K562 (cell line): ENCODE data around the gene CDYL. TPM values are rescaled to one million over a fixed set of nuclear protein-coding genes. Genes with fewer than 3 reads are reported as not detected.

Experiments
- BACH1 ChIP-seq: fragments of 200-800 bp; sonication (Bioruptor generic); IDR thresholded peaks from 2 replicates; pipeline ENCODE4 v1.6.1; 2016; ENCODE audit warnings: missing genetic modification characterization, missing compliant biosample characterization
- BRD9 ChIP-seq: fragments of 450-650 bp; IDR thresholded peaks from 2 replicates; pipeline ENCODE4 v1.6.1; 2018; ENCODE audit warnings: low read depth; ENCODE audit not compliant: partially characterized antibody
- C11orf30 ChIP-seq: fragments of 450-650 bp; IDR thresholded peaks from 2 replicates; pipeline ENCODE4 v1.6.1; 2016; ENCODE audit warnings: low read depth, mild to moderate bottlenecking
- CBX5 ChIP-seq: IDR thresholded peaks from 2 replicates; pipeline ENCODE4 v1.6.1; 2014; ENCODE audit warnings: low read depth, borderline replicate concordance
- CHD1 ChIP-seq: fragments of 200-600 bp; sonication (generic); IDR thresholded peaks from one replicate; pipeline ENCODE4 v1.6.1; 2012; ENCODE audit warnings: mild to moderate bottlenecking, moderate library complexity, low read length, inconsistent platforms
- ELF1 ChIP-seq: fragments of 200-800 bp; sonication (Bioruptor generic); IDR thresholded peaks from 2 replicates; pipeline ENCODE4 v1.6.1; 2016; ENCODE audit warnings: missing genetic modification characterization, missing compliant biosample characterization
- EP300 ChIP-seq: IDR thresholded peaks from 2 replicates; pipeline ENCODE4 v1.6.1; 2012; ENCODE audit warnings: low read length, improper control_type of control experiment
- ESRRA ChIP-seq: fragments of 450-650 bp; IDR thresholded peaks from 2 replicates; pipeline ENCODE4 v1.6.1; 2014; ENCODE audit warnings: low read depth, mild to moderate bottlenecking, moderate library complexity, borderline replicate concordance
- FOXM1 ChIP-seq, 2 experiments: fragments of 450-650 bp in 1 of 2; sonication (generic) in 1 of 2; formaldehyde crosslinking in 1 of 2; IDR thresholded peaks; 2 replicates each; pipeline versions ENCODE4 v1.6.1 to v1.9.0; 2017 to 2022; ENCODE audit warnings: low read depth in 2 of 2, mild to moderate bottlenecking in 2 of 2, missing genetic modification reagents in 1 of 2, moderate library complexity in 1 of 2
- GABPA ChIP-seq: fragments of 200-800 bp; sonication (Bioruptor generic); conservative IDR thresholded peaks from 2 replicates; pipeline ENCODE4 v1.6.1; 2016; ENCODE audit warnings: low read depth, missing genetic modification characterization, missing compliant biosample characterization
- HLTF ChIP-seq: fragments of 450-650 bp; IDR thresholded peaks from 2 replicates; pipeline ENCODE4 v1.6.1; 2016
- LCOR ChIP-seq: sonication (generic); formaldehyde crosslinking; IDR thresholded peaks from 2 replicates; pipeline ENCODE4 v1.8.0; 2022; ENCODE audit warnings: mild to moderate bottlenecking, missing genetic modification reagents
- LEF1 ChIP-seq: fragments of 450-650 bp; IDR thresholded peaks from 2 replicates; pipeline ENCODE4 v1.6.1; 2016; ENCODE audit warnings: mild to moderate bottlenecking
- MBD2 ChIP-seq: sonication (generic); IDR thresholded peaks from 2 replicates; pipeline ENCODE4 v1.6.1; 2016; ENCODE audit warnings: low read depth, borderline replicate concordance
- MEF2A ChIP-seq: IDR thresholded peaks from 2 replicates; pipeline ENCODE4 v1.6.1; 2011; ENCODE audit warnings: low read depth, mild to moderate bottlenecking, low read length, moderate library complexity; ENCODE audit not compliant: control insufficient read depth
- MEIS2 ChIP-seq: fragments of 450-650 bp; IDR thresholded peaks from 2 replicates; pipeline ENCODE4 v1.6.1; 2014; ENCODE audit warnings: mild to moderate bottlenecking; ENCODE audit not compliant: partially characterized antibody
- MITF ChIP-seq: IDR thresholded peaks from 2 replicates; pipeline ENCODE4 v1.6.1; 2014; ENCODE audit warnings: antibody characterized with exemption
- PREB ChIP-seq: sonication (generic); formaldehyde crosslinking; IDR thresholded peaks from 2 replicates; pipeline ENCODE4 v1.8.1; 2023; ENCODE audit warnings: mild to moderate bottlenecking, missing genetic modification reagents
- ZEB2 ChIP-seq: fragments of 450-650 bp; IDR thresholded peaks from 2 replicates; pipeline ENCODE4 v1.6.1; 2016
- ZNF184 ChIP-seq: sonication (generic); formaldehyde crosslinking; IDR thresholded peaks from 2 replicates; pipeline ENCODE4 v1.5.0; 2020; ENCODE audit warnings: missing genetic modification reagents
- ZNF24 ChIP-seq: fragments of 450-650 bp; IDR thresholded peaks from 2 replicates; pipeline ENCODE4 v1.6.1; 2016
- ZNF280B ChIP-seq: fragments of 250-450 bp; sonication (Bioruptor Pico); IDR thresholded peaks from 2 replicates; pipeline ENCODE4 v1.5.1; 2021; ENCODE audit warnings: mild to moderate bottlenecking
- polyA plus RNA-seq, 8 experiments: library from polyadenylated mRNA; depleted of rRNA in 4 of 8; stranded (reverse) in 5 of 8; unstranded in 3 of 8; fragments of >200 nt; fragmentation: Nextera tagmentation in 2 of 8; fragmentation: Illumina TruSeq in 1 of 8; extraction: Ambion mirVana in 2 of 8; extraction: Trizol in 1 of 8; gene quantifications; 2 replicates each; pipeline versions ENCODE4 v1.2.1 to v1.2.3, GENCODE V29; 2011 to 2014; ENCODE audit warnings: inconsistent platforms in 1 of 8, missing spikeins in 1 of 8
- total RNA-seq, 7 experiments: library from RNA; depleted of rRNA in 6 of 7; stranded (reverse); fragments of >200 nt in 6 of 7; fragmentation: Illumina TruSeq in 2 of 7; extraction: Trizol in 2 of 7; gene quantifications; 2 replicates each; pipeline versions ENCODE4 v1.2.1 to v1.2.3, GENCODE V29; 2011 to 2021; ENCODE audit warnings: low replicate concordance in 1 of 7
- TF ChIP-seq, protein P1 (sequence below): fragments of 250-450 bp; sonication (Bioruptor Pico); IDR thresholded peaks from 2 replicates; pipeline ENCODE4 v1.8.0; 2022; ENCODE audit warnings: moderate library complexity, mild to moderate bottlenecking, inconsistent platforms
- TF ChIP-seq, protein P2 (sequence below): fragments of 450-650 bp; formaldehyde crosslinking; conservative IDR thresholded peaks from 2 replicates; pipeline ENCODE4 v1.4.0; 2022; ENCODE audit warnings: mild to moderate bottlenecking, missing genetic modification characterization

Gene CDYL
- total and polyA plus RNA-seq, 9 of the 15 experiments (the other 6 are each of a cell fraction or from before 2014, with no cell fraction given) = 8.1 to 45.8 (median 40.8) TPM

GRCh38 chr6:4928426-4928825 lies 152.2 kb downstream of the CDYL start (continued):
- TF ChIP-seq ELF1 (tag) (peak; percentile 50; the same call in 1 of the 2 replicates), CBX5 (0 out of 2 replicates have a peak, but pooled peaks have one; percentile 14), PREB (CRISPR knock-in tag) (no peak), BRD9 (peak; percentile 86), ESRRA (peak; percentile 83; the same call in 1 of the 2 replicates), MITF (no peak), ZNF24 (peak; percentile 39; the same call in 1 of the 2 replicates), HLTF (0 out of 2 replicates have a peak, but pooled peaks have one; percentile 76), ZNF184 (CRISPR knock-in tag) (no peak), ZNF280B (CRISPR knock-in tag) (no peak), LCOR (peak; percentile 69; the same call in 1 of the 2 replicates), C11orf30 (peak; percentile 98), MBD2 (peak; percentile 74; the same call in 1 of the 2 replicates), CHD1 (no peak), GABPA (tag) (peak; percentile 30; the same call in 1 of the 2 replicates), LEF1 (peak; percentile 94), EP300 (peak; percentile 96), ZEB2 (peak; percentile 62; the same call in 1 of the 2 replicates), BACH1 (tag) (peak; percentile 82), MEIS2 (peak; percentile 94), MEF2A (peak; percentile 72; the same call in 1 of the 2 replicates), FOXM1 (IDR thresholded peaks at IDR 0.05; ENCODE audit: low read depth) (peak; percentile 89), FOXM1 (CRISPR knock-in tag; IDR thresholded peaks at IDR 0.05; ENCODE audit: low read depth) (no peak)
- TF ChIP-seq, protein P1, sequence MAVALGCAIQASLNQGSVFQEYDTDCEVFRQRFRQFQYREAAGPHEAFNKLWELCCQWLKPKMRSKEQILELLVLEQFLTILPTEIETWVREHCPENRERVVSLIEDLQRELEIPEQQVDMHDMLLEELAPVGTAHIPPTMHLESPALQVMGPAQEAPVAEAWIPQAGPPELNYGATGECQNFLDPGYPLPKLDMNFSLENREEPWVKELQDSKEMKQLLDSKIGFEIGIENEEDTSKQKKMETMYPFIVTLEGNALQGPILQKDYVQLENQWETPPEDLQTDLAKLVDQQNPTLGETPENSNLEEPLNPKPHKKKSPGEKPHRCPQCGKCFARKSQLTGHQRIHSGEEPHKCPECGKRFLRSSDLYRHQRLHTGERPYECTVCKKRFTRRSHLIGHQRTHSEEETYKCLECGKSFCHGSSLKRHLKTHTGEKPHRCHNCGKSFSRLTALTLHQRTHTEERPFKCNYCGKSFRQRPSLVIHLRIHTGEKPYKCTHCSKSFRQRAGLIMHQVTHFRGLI (CRISPR knock-in tag) = no peak
- TF ChIP-seq, protein P2, sequence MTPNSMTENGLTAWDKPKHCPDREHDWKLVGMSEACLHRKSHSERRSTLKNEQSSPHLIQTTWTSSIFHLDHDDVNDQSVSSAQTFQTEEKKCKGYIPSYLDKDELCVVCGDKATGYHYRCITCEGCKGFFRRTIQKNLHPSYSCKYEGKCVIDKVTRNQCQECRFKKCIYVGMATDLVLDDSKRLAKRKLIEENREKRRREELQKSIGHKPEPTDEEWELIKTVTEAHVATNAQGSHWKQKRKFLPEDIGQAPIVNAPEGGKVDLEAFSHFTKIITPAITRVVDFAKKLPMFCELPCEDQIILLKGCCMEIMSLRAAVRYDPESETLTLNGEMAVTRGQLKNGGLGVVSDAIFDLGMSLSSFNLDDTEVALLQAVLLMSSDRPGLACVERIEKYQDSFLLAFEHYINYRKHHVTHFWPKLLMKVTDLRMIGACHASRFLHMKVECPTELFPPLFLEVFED (CRISPR knock-in tag) = no peak
